ENCODE results near the gene THSD4. TPM values are rescaled to one million over a fixed set of nuclear protein-coding genes. Genes with fewer than 3 reads are reported as not detected.
A peak's percentile ranks its signal among the peaks of the same experiment; 100 is the strongest.

The THSD4 gene
- total and polyA plus RNA-seq, 3 experiments from 2014 or later, result not detected

DNA sequence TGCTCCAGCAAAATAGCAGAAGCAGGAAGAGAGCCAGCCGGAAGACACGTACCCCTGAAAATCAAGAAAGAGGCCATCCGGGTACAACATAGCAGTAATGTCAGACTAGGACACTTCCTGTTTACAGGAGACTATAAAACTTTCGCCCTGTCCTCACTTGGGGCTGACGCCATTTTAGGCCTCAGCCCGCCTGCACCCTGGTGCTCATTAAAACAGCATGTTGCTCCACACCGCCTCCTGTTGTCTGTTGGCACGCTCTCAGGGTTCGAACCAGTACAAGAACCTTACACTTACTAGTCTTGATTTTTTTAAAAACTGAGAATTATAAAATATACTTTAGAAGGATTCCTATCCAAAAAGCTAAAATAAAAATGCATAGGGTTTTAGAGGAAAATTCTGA lies 535.3 kb downstream of the THSD4 start:
- CTCF ChIA-PET, result no interaction called here
- Mint-ChIP-seq H3K4me1 (no peaks in the 10 kb centered on the region), H3K4me3 (no peak overlapping the region), H3K9me3 (peaks cover 0 to 2% (median 0%) of the 10 kb centered on the region in 5 donors), H3K36me3 (no peaks in the 10 kb centered on the region), H3K27me3 (peaks cover 0 to 5% of the 10 kb centered on the region in 2 donors), H3K27ac (no peak overlapping the region)
- H3K27ac ChIP-seq (ENCODE audit: low read depth, low read length), result no peak overlapping the region
- no peaks in the 10 kb centered on the region for H3K9me3 ChIP-seq (ENCODE audit: low read length)
- H3K4me3 ChIP-seq (ENCODE audit: low read length), result no peak overlapping the region
- no peak for DNase-seq
- H3K27me3 ChIP-seq (ENCODE audit: insufficient read depth, low read length, poor library complexity, severe bottlenecking), result no peaks in the 10 kb centered on the region
- POLR2A ChIA-PET, result no interaction called here
- no peaks in the 10 kb centered on the region for H3K4me1 ChIP-seq (ENCODE audit: insufficient read depth, low read length)
- no peaks in the 10 kb centered on the region for H3K36me3 ChIP-seq (ENCODE audit: insufficient read depth, low read length)

DNA sequence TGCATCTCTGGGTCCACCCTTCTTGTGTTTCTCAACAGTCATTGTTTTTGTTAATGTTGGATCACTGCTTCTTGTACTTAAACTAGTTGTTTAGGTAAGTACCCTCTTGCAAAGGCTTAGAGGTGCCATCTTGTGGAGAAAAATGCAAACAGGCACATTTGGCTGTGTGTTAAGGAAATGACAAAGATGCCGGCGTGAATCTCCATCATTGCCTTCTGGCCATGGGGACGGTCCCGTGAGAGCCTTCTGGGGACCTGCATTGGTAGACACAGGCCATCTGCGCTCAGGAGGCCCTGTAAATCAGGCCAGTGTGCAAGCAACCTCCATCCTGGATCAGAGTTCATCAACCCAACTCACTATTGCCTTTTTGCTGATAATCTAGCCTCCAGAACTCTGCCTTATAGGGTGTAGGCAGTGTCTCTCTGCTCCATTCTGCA lies 536.5 kb downstream of the THSD4 start:
- H3K27ac ChIP-seq (ENCODE audit: low read depth, low read length), result no peak overlapping the region
- no peak for DNase-seq
- H3K27ac Mint-ChIP-seq, result no peak overlapping the region
- no peaks in the 10 kb centered on the region for H3K9me3 Mint-ChIP-seq
- no peaks in the 10 kb centered on the region for H3K27me3 ChIP-seq (ENCODE audit: insufficient read depth, low read length, poor library complexity, severe bottlenecking)
- H3K36me3 ChIP-seq (ENCODE audit: insufficient read depth, low read length), result no peaks in the 10 kb centered on the region
- peaks cover 0 to 5% of the 10 kb centered on the region in 2 donors for H3K27me3 Mint-ChIP-seq
- H3K4me3 Mint-ChIP-seq, result no peak overlapping the region
- H3K4me3 ChIP-seq (ENCODE audit: low read length), result no peak overlapping the region
- POLR2A ChIA-PET, result no interaction called here
- no peaks in the 10 kb centered on the region for H3K9me3 ChIP-seq (ENCODE audit: low read length)
- CTCF ChIA-PET, result no interaction called here
- H3K36me3 Mint-ChIP-seq, result no peaks in the 10 kb centered on the region
- no peaks in the 10 kb centered on the region for H3K4me1 Mint-ChIP-seq
- H3K4me1 ChIP-seq (ENCODE audit: insufficient read depth, low read length), result no peaks in the 10 kb centered on the region

DNA sequence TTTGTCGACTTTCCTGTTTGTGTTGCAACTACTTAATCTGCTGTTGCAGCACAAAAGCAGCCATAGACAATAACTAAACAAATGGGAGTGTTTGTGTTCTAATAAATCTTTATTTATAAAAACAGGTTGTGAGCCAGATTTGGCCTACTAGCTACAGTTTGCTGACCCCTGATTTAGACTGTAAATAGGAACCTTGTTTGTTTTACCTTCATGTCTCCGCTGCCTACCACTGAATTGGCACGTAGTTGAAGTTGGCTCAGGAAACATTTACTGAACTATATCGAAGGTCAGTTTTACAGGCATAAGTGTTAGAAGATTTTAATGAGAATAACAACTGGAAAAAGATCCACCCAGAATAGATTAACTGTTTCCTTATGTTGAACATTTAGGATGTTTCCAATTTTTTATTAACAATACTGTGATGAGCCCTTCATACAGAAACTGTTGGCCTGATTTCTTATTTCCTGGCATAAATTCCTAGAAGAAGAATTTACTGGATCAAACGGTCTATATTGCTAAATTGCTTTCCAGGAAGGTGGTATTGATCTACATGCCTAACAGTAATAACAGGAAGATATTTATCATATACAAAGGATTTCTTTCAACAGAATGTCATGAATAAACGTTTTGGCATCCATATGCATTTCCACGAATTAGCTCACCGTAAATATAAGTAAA lies 538.9 kb downstream of the THSD4 start:
- no peaks in the 10 kb centered on the region for H3K27me3 ChIP-seq (ENCODE audit: insufficient read depth, low read length, poor library complexity, severe bottlenecking)
- no peak overlapping the region for H3K4me3 Mint-ChIP-seq
- H3K27me3 Mint-ChIP-seq, result peaks cover 0 to 3% of the 10 kb centered on the region in 2 donors
- no peaks in the 10 kb centered on the region for H3K4me1 Mint-ChIP-seq
- no peaks in the 10 kb centered on the region for H3K36me3 Mint-ChIP-seq
- no peaks in the 10 kb centered on the region for H3K9me3 ChIP-seq (ENCODE audit: low read length)
- no peaks in the 10 kb centered on the region for H3K9me3 Mint-ChIP-seq
- no peak overlapping the region for H3K27ac Mint-ChIP-seq
- H3K27ac ChIP-seq (ENCODE audit: low read depth, low read length), result no peak overlapping the region
- CTCF ChIA-PET, result no interaction called here
- no peak overlapping the region for H3K4me3 ChIP-seq (ENCODE audit: low read length)
- H3K36me3 ChIP-seq (ENCODE audit: insufficient read depth, low read length), result no peaks in the 10 kb centered on the region
- POLR2A ChIA-PET, result no interaction called here
- DNase-seq, result no peak
- H3K4me1 ChIP-seq (ENCODE audit: insufficient read depth, low read length), result no peaks in the 10 kb centered on the region

DNA sequence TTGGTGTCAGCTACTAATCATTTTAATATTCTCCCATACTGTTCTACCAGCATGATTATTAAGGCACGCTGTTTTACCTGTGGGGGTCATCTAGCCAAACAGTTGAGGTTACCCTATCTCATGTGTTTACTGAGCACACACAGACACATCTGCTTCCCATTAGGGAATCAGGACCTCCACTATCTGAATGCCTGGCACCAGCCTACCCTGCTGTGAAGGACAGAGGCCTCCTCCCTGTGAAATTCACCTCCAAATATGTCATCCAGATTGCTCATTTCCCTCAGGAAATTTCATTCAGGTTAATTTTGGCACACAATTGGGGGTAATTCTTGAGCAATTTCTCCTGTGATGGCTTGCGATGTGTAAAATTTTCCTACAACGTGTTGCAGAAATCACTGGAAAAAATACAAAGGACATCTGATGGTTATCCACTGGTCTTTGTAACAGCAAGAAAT lies 539.5 kb downstream of the THSD4 start:
- POLR2A ChIA-PET, result no interaction called here
- H3K9me3 Mint-ChIP-seq, result no peaks in the 10 kb centered on the region

DNA sequence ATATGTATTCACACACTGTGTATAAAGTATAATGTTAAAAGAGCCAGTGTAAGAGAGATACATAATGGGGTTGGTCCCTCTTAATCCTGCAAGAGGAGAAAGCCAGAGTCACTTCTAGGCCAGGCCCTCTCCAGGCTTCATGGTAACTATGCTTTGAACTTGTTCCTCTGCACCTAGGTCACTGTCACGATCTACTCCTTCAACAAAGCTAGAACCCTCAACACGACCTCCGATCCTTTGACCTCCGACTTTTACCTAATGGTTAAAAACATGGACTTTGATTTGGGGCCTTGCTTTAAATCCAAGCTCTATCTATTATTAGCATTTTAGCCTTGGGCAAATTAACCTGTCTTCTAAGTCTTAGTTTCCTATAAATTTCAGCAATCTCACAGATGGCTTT lies 541.2 kb downstream of the THSD4 start:
- Histone ChIP-seq H3K36me3 (ENCODE audit: insufficient read depth, low read length) (no peaks in the 10 kb centered on the region), H3K9me3 (ENCODE audit: low read length) (no peaks in the 10 kb centered on the region), H3K27ac (ENCODE audit: low read depth, low read length) (no peak overlapping the region), H3K4me1 (ENCODE audit: insufficient read depth, low read length) (no peaks in the 10 kb centered on the region), H3K4me3 (ENCODE audit: low read length) (no peak overlapping the region), H3K27me3 (ENCODE audit: insufficient read depth, low read length, poor library complexity, severe bottlenecking) (no peaks in the 10 kb centered on the region)
- ChIA-PET CTCF (no interaction called here), POLR2A (no interaction called here)
- no peaks in the 10 kb centered on the region for H3K36me3 Mint-ChIP-seq
- H3K9me3 Mint-ChIP-seq, result no peaks in the 10 kb centered on the region
- no peak overlapping the region for H3K4me3 Mint-ChIP-seq
- DNase-seq, result no peak
- H3K4me1 Mint-ChIP-seq, result no peaks in the 10 kb centered on the region
- no peak overlapping the region for H3K27ac Mint-ChIP-seq
- peaks cover 0 to 3% of the 10 kb centered on the region in 2 donors for H3K27me3 Mint-ChIP-seq

More for the DNA sequence above, 539.5 kb downstream of the THSD4 start:
- Histone ChIP-seq H3K4me3 (ENCODE audit: low read length) (no peak overlapping the region), H3K27ac (ENCODE audit: low read depth, low read length) (no peak overlapping the region), H3K27me3 (ENCODE audit: insufficient read depth, low read length, poor library complexity, severe bottlenecking) (no peaks in the 10 kb centered on the region), H3K9me3 (ENCODE audit: low read length) (no peaks in the 10 kb centered on the region), H3K36me3 (ENCODE audit: insufficient read depth, low read length) (no peaks in the 10 kb centered on the region), H3K4me1 (ENCODE audit: insufficient read depth, low read length) (no peaks in the 10 kb centered on the region)
- DNase-seq, result no peak
- Mint-ChIP-seq H3K4me3 (no peak overlapping the region), H3K27me3 (peaks cover 0 to 5% of the 10 kb centered on the region in 2 donors), H3K4me1 (no peaks in the 10 kb centered on the region), H3K36me3 (no peaks in the 10 kb centered on the region), H3K27ac (no peak overlapping the region)
- CTCF ChIA-PET, result no interaction called here

DNA sequence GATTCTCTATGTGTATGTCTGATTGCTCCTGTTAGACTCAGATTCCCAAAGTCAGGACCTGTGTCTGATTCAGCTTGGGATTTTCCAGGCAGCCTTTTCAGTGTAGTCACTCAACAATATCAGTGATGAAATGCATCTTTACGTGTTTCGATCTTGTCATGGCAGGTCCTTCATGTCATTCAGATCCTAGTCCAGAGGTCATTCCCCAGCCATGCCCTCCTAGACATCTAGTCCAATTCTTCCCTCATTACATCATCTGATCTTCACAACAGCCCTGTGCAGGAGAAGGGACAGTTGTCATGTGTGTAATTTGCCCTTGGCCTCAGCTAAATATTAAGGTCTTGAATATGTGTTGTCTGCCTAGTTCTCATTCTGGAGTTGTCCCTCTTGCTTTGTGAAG lies 541.9 kb downstream of the THSD4 start:
- no peak for DNase-seq
- POLR2A ChIA-PET, result no interaction called here
- Mint-ChIP-seq H3K27me3 (peaks cover 0 to 2% of the 10 kb centered on the region in 2 donors), H3K9me3 (no peaks in the 10 kb centered on the region), H3K27ac (no peak overlapping the region), H3K4me3 (no peak overlapping the region), H3K4me1 (no peaks in the 10 kb centered on the region), H3K36me3 (no peaks in the 10 kb centered on the region)
- no peak overlapping the region for H3K4me3 ChIP-seq (ENCODE audit: low read length)
- CTCF ChIA-PET, result no interaction called here
- H3K36me3 ChIP-seq (ENCODE audit: insufficient read depth, low read length), result no peaks in the 10 kb centered on the region
- no peaks in the 10 kb centered on the region for H3K27me3 ChIP-seq (ENCODE audit: insufficient read depth, low read length, poor library complexity, severe bottlenecking)
- no peak overlapping the region for H3K27ac ChIP-seq (ENCODE audit: low read depth, low read length)
- H3K9me3 ChIP-seq (ENCODE audit: low read length), result no peaks in the 10 kb centered on the region
- no peaks in the 10 kb centered on the region for H3K4me1 ChIP-seq (ENCODE audit: insufficient read depth, low read length)

DNA sequence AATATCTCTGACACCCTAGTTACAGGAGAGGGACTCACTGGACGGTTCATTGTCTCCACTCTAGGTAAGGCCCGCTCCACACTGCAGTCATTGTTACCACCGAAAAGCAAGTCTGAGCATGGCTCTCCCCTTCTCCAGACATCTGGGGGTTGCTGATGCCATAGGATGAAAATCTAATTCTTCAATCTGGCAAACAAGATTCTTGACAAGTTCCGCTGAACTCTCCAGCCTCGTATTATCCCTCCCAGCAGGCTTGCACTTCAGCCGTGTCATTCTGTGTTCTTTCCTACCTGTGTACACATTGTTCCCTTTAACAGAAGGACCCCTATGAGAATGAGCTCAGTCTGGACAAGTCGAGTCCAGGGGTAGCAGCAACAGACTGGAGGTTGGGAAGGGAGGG lies 542.8 kb downstream of the THSD4 start:
- no peaks in the 10 kb centered on the region for H3K36me3 ChIP-seq (ENCODE audit: insufficient read depth, low read length)
- H3K9me3 ChIP-seq (ENCODE audit: low read length), result no peaks in the 10 kb centered on the region
- H3K4me3 ChIP-seq (ENCODE audit: low read length), result no peak overlapping the region
- Mint-ChIP-seq H3K4me3 (no peak overlapping the region), H3K9me3 (no peaks in the 10 kb centered on the region), H3K4me1 (no peaks in the 10 kb centered on the region), H3K36me3 (no peaks in the 10 kb centered on the region), H3K27me3 (peaks cover 0 to 2% of the 10 kb centered on the region in 2 donors), H3K27ac (peak overlapping the region in 1 of 8 donors; percentile 24)
- H3K27ac ChIP-seq (ENCODE audit: low read depth, low read length), result no peak overlapping the region
- ChIA-PET CTCF (no interaction called here), POLR2A (no interaction called here)
- DNase-seq, result no peak
- H3K4me1 ChIP-seq (ENCODE audit: insufficient read depth, low read length), result no peaks in the 10 kb centered on the region
- H3K27me3 ChIP-seq (ENCODE audit: insufficient read depth, low read length, poor library complexity, severe bottlenecking), result no peaks in the 10 kb centered on the region

DNA sequence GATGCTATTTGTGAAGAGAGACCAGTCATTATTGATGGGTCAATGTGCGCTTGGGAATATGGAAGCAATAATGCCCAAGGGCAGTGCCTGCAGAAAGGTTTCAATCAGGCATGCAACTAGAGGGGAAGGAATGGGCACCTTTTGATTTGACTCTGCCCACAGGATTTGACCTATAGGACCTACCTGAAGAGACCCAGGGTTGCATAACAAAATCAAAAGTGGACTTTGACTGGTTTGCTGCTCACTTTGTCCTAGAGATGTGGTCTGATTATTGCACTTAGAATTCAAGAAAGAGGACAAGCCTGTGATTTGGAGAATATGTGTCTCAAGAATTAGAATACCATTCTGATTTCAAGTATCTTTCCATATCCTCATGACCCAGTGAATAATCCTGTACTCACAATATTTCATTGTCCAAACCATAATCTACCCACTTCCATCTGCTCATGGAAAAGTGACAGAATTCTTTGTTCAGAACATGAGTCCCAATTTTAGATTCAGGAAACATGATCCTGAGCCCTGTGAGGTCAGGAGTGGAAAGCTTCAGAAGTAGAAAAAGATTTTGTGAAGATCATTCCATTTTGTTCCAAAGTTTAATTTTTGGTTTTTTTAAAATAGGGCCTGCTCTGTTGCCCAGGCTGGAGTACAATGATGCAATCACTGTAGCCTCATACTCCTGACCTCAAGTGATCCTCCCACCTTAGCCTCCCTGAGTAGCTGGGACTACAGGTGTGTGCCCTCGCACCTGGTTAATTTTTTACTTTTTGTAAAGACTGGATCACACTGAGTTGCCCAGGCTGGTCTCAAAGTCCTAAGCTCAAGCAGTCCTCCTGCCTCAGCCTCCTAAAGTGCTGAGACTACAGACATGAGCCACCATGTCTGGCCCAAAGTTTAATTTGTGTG lies 543.8 kb downstream of the THSD4 start:
- no peak overlapping the region for H3K27ac Mint-ChIP-seq
- CTCF ChIA-PET, result no interaction called here
- DNase-seq, result no peak
- no peak overlapping the region for H3K27ac ChIP-seq (ENCODE audit: low read depth, low read length)
- H3K9me3 Mint-ChIP-seq, result no peaks in the 10 kb centered on the region
- no peaks in the 10 kb centered on the region for H3K4me1 Mint-ChIP-seq
- H3K27me3 Mint-ChIP-seq, result peaks cover 0 to 2% of the 10 kb centered on the region in 2 donors
- H3K4me3 Mint-ChIP-seq, result no peak overlapping the region
- H3K36me3 Mint-ChIP-seq, result no peaks in the 10 kb centered on the region
- no peaks in the 10 kb centered on the region for H3K9me3 ChIP-seq (ENCODE audit: low read length)
- POLR2A ChIA-PET, result no interaction called here
- H3K36me3 ChIP-seq (ENCODE audit: insufficient read depth, low read length), result no peaks in the 10 kb centered on the region
- H3K4me1 ChIP-seq (ENCODE audit: insufficient read depth, low read length), result no peaks in the 10 kb centered on the region
- no peaks in the 10 kb centered on the region for H3K27me3 ChIP-seq (ENCODE audit: insufficient read depth, low read length, poor library complexity, severe bottlenecking)
- H3K4me3 ChIP-seq (ENCODE audit: low read length), result no peak overlapping the region

All from CD8-positive, alpha-beta memory T cell (primary cell).